Effector memory CD4-positive, alpha-beta T cell (primary cell): ENCODE results near the gene GRM8.

Source experiments
- DNase-seq, 3 donors: peaks; one replicate each; pipeline ENCODE4 v3.0.0-alpha.2; 2020
- H3K27ac ChIP-seq: 2 replicates; pipeline ENCODE4 v1.7.0; 2013; ENCODE audit warnings: mild to moderate bottlenecking, low read length, moderate library complexity; ENCODE audit not compliant: insufficient read depth, poor library complexity, severe bottlenecking
- H3K27me3 ChIP-seq: replicated peaks from 2 replicates; pipeline ENCODE4 v1.7.0; 2013; ENCODE audit warnings: mild to moderate bottlenecking, low read length; ENCODE audit not compliant: insufficient read depth, control insufficient read depth, poor library complexity, severe bottlenecking
- H3K36me3 ChIP-seq: 2 replicates; pipeline ENCODE4 v1.7.0; 2013; ENCODE audit warnings: mild to moderate bottlenecking, low read length, moderate library complexity; ENCODE audit not compliant: control insufficient read depth, insufficient read depth
- H3K4me1 ChIP-seq: 2 replicates; pipeline ENCODE4 v1.7.0; 2013; ENCODE audit warnings: low read length, mild to moderate bottlenecking; ENCODE audit not compliant: control insufficient read depth, insufficient read depth, poor library complexity, severe bottlenecking
- H3K4me3 ChIP-seq: 2 replicates; pipeline ENCODE4 v1.7.0; 2013; ENCODE audit warnings: low read length, low read depth, mild to moderate bottlenecking; ENCODE audit not compliant: insufficient read depth, poor library complexity, severe bottlenecking
- H3K9me3 ChIP-seq: 2 replicates; pipeline ENCODE4 v1.7.0; 2013; ENCODE audit warnings: mild to moderate bottlenecking, low read length, moderate library complexity; ENCODE audit not compliant: control insufficient read depth

GRM8 gene

GRCh38 chr7:127154101-127154500 lies 98.6 kb downstream of the GRM8 start:
- Histone ChIP-seq H3K4me1 (no peaks in the 10 kb centered on the region), H3K27ac (no peak overlapping the region), H3K27me3 (no peaks in the 10 kb centered on the region), H3K9me3 (no peaks in the 10 kb centered on the region), H3K36me3 (no peaks in the 10 kb centered on the region), H3K4me3 (no peak overlapping the region)
- DNase-seq, result no peak

DNA sequence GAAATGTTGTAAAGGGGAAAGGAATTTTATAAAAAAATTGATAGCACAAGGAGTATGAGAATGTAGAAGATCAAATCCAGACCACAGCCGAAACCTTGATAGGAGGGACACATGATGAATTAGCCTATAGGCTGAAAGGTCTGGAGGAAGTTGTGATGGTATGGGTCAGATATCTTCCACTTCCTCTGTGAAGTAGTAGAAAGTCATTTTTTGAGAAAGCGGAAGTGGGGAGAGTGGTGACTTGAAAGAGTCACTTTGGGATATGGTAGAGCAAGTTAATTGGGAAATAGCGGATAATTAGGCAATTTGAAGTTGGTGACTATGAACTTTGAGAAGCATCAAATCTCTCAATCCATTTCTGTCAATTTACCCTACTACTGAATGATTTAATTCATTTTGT lies 99.4 kb downstream of the GRM8 start:
- Histone ChIP-seq H3K27me3 (no peaks in the 10 kb centered on the region), H3K4me3 (no peak overlapping the region), H3K27ac (no peak overlapping the region), H3K4me1 (no peaks in the 10 kb centered on the region), H3K9me3 (no peaks in the 10 kb centered on the region), H3K36me3 (no peaks in the 10 kb centered on the region)
- DNase-seq, result no peak

- no peaks in the 10 kb centered on the region for H3K4me1 ChIP-seq
- no peak overlapping the region for H3K4me3 ChIP-seq
- H3K9me3 ChIP-seq, result no peaks in the 10 kb centered on the region
- H3K27me3 ChIP-seq, result no peaks in the 10 kb centered on the region
- no peaks in the 10 kb centered on the region for H3K36me3 ChIP-seq
- no peak overlapping the region for H3K27ac ChIP-seq
- DNase-seq, result no peak
Measured at GRCh38 chr7:127152423-127152822, 100.3 kb downstream of the GRM8 start.

DNA sequence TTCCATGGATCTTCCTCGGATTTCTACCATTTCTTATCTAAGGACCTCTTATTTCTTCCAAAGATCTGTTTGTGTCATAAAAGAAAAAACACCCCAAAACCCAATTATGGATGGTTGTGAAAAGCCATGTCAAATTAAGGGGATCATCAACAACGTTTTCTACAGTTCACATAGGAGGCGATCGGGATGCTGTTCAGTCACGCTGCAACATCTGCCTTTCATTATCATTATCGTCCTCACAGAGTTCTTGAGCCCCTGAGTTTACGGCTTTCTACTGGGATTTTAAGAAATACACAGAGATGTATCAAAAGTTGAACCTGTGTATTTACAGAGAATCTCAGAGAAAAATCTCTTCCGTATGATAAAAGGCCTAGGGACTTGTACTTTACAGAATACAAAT lies 101.4 kb downstream of the GRM8 start:
- Histone ChIP-seq H3K4me3 (no peak overlapping the region), H3K27ac (no peak overlapping the region), H3K4me1 (no peaks in the 10 kb centered on the region), H3K9me3 (no peaks in the 10 kb centered on the region), H3K36me3 (no peaks in the 10 kb centered on the region), H3K27me3 (no peaks in the 10 kb centered on the region)
- no peak for DNase-seq

GRCh38 chr7:127150543-127150942 lies 102.2 kb downstream of the GRM8 start:
- Histone ChIP-seq H3K27ac (no peak overlapping the region), H3K4me3 (no peak overlapping the region)

GRCh38 chr7:127146746-127147536 lies 105.8 kb downstream of the GRM8 start:
- Histone ChIP-seq H3K9me3 (no peaks in the 10 kb centered on the region), H3K4me1 (no peaks in the 10 kb centered on the region), H3K27ac (no peak overlapping the region), H3K27me3 (no peaks in the 10 kb centered on the region), H3K4me3 (no peak overlapping the region), H3K36me3 (no peaks in the 10 kb centered on the region)
- no peak for DNase-seq

More at GRCh38 chr7:127150543-127150942, 102.2 kb downstream of the GRM8 start:
- no peak for DNase-seq
- Histone ChIP-seq H3K27me3 (no peaks in the 10 kb centered on the region), H3K4me1 (no peaks in the 10 kb centered on the region), H3K36me3 (no peaks in the 10 kb centered on the region), H3K9me3 (no peaks in the 10 kb centered on the region)

DNA sequence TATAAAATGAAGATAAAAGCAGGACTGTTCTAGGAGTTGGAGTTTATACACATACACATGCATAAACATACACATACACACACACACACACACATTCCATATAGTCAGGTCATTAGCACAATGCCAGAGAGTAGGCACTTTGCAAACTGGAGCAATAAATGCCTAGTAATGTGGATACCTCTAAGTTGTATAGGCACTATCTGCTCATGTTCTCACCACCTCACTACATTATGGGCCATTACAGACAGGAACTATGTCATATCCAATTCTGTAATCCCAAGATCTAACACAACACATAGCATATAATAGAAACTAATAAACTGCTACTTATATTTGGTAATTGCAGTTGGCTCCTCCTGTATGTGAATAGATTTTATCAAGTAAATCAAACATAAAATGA lies 115.6 kb downstream of the GRM8 start:
- Histone ChIP-seq H3K27ac (no peak overlapping the region), H3K9me3 (no peaks in the 10 kb centered on the region), H3K27me3 (no peaks in the 10 kb centered on the region), H3K36me3 (no peaks in the 10 kb centered on the region), H3K4me3 (no peak overlapping the region), H3K4me1 (no peaks in the 10 kb centered on the region)
- no peak for DNase-seq

- no peaks in the 10 kb centered on the region for H3K27me3 ChIP-seq
- H3K27ac ChIP-seq, result no peak overlapping the region
- H3K36me3 ChIP-seq, result no peaks in the 10 kb centered on the region
- no peak overlapping the region for H3K4me3 ChIP-seq
- no peaks in the 10 kb centered on the region for H3K9me3 ChIP-seq
- H3K4me1 ChIP-seq, result no peaks in the 10 kb centered on the region
- no peak for DNase-seq
Measured at GRCh38 chr7:127135871-127136485, 116.8 kb downstream of the GRM8 start.

GRCh38 chr7:127123220-127123619 lies 129.5 kb downstream of the GRM8 start:
- no peaks in the 10 kb centered on the region for H3K36me3 ChIP-seq
- DNase-seq, result no peak
- H3K9me3 ChIP-seq, result no peaks in the 10 kb centered on the region
- no peaks in the 10 kb centered on the region for H3K27me3 ChIP-seq
- no peak overlapping the region for H3K27ac ChIP-seq
- no peak overlapping the region for H3K4me3 ChIP-seq
- no peaks in the 10 kb centered on the region for H3K4me1 ChIP-seq

DNA sequence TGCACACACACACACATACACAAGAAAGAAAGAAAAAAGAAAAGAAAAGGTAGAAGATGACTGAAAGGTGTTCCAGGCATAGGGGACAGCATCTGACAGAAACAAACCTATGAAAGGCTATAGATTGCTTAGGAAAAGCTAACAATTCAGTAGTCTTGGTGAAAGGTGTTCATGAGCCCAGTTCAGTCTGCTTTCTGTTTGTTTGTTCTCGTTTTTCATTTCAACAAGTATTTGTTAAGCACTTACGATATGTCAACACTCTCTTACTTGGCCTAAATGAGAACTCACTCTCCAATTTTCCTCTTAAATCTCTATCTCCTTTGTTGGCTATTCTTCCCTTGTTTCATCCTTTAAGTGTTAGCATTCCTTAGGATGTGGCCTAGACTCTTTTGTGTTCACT lies 133.2 kb downstream of the GRM8 start:
- Histone ChIP-seq H3K4me1 (no peaks in the 10 kb centered on the region), H3K9me3 (no peaks in the 10 kb centered on the region), H3K27me3 (no peaks in the 10 kb centered on the region), H3K27ac (no peak overlapping the region), H3K36me3 (no peaks in the 10 kb centered on the region), H3K4me3 (no peak overlapping the region)
- no peak for DNase-seq
